HG03196 (cell line): ENCODE results near the gene CTNND1.
A peak's percentile ranks its signal among the peaks of the same experiment; 100 is the strongest.
"Not testable (repeated sequence)": the region's sequence is repeated elsewhere in the genome, so short reads cannot be mapped to it uniquely, and the experiment has no call there.

ENCODE experiments used
- ATAC-seq: cut with Tn5 transposase; IDR thresholded peaks from one replicate; pipeline ENCODE4 v1.9.1; 2021; ENCODE audit not compliant: unreplicated experiment

Gene CTNND1

GRCh38 chr11:57791321-57792059 lies 29.9 kb downstream of the CTNND1 start:
- no peak for ATAC-seq

DNA sequence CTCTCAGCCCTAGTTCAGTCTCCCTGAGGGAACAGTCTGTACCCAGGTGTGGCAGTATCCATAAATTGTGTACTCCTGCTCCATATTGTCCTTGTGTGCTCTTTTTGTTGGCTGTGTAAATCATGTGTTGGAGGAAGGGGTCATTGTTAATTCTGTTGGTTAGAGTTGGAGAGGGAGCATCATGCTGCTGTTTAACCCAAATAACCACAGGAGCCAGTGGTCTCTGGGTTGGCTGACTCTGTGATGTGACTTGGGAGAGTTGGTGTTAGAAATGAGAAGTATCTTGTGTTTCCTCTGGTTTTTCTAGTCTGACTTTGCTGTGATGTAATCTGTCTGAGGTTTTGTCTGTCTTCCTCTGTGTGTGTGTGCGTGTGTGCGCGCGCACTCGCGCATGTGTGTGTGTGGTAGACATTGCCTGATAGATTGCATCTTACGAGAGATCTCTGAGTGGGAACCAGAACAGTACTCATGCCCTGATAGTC lies 30.5 kb downstream of the CTNND1 start:
- ATAC-seq = peak; percentile 71

DNA sequence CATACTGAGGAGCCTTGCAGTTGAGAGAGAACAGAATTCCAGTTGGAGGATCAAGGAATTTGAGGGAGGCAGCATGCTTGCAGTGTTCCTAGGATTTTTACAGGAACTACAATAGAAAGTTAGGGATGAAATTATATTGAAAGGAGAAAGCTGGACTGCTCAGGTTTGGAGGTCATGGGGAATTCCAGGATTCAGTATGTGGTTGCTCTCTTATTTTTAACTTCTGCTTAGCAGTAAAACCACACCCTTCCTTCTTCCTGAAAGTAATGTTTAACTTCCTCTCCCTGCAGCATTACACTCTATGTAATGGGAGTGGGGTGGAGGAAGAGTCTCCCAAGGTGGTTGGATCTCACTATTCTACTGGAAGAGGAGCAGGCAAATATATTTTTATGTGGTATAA lies 31.3 kb downstream of the CTNND1 start:
- no peak for ATAC-seq

DNA sequence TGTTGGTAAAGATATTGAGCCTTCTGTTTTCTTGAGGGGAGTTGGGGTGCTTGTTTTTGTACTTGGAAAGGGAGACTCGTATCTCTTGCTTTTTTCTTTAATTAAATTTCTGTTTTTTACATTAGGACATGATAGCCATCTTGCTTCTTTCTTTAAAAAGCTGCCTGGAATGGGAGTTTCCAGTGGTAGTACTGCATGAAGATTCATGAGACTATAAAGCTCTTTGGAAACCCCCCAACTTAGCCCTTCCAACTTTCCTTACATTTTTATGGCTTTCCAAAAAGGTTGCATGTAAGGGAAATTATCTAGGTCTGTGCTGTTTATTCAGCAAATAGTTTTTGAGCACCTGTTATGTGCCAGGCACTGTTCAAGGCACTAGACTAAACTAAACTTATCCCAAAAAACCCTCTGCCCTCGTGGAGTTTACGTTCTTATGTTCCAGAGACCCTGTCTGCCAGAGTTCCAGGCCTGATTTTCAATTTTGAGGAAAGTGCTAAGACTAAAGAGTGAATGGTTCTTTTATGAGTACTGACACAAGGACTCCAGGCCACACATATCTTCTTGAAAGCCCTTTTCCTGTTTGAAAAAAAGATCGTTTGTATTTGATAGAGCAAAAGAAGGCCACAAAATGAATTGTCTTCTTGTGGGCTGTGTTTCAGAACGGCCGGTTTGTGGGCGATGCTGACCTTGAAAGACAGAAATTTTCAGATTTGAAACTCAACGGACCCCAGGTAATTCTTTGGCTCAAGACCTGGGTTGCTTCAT lies 31.9 kb downstream of the CTNND1 start:
- no peak for ATAC-seq

- no peak for ATAC-seq
Observed at GRCh38 chr11:57798905-57799559, 37.4 kb downstream of the CTNND1 start.

- peak; percentile 82 for ATAC-seq
Observed at GRCh38 chr11:57800444-57801182, 39.0 kb downstream of the CTNND1 start.

DNA sequence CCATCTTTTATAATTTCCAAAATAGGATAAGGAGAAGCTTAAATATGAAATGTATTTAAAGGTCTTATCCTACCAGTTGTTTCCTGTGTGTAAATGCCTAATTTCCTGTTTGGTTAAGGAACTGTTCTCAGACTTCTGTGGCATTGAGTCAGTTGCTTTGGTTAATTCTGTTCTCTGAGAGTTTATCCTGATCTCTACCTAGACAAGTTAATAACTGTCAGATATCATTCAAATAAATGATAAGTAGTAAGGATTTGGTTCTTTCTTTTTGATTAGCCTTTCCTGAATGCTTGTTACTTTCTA lies 39.5 kb downstream of the CTNND1 start:
- no peak for ATAC-seq

- no peak for ATAC-seq
Observed at GRCh38 chr11:57802411-57802810, 40.8 kb downstream of the CTNND1 start.

DNA sequence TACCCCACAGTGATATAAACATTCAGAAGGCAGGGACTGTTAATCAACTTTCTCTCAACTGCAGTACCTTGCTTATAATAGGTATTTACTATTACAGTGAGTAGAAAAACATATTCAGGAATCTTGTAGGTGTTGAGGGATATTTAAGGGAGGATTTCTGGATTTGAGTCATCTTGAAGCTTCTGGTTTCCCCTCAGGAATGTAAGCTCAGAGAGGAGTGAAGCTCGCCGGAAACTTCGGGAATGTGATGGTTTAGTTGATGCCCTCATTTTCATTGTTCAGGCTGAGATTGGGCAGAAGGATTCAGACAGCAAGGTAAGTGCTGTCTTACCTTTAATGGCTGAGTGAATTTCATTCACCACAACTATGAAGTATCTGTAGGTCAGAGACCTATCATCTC lies 42.9 kb downstream of the CTNND1 start:
- ATAC-seq = no peak

DNA sequence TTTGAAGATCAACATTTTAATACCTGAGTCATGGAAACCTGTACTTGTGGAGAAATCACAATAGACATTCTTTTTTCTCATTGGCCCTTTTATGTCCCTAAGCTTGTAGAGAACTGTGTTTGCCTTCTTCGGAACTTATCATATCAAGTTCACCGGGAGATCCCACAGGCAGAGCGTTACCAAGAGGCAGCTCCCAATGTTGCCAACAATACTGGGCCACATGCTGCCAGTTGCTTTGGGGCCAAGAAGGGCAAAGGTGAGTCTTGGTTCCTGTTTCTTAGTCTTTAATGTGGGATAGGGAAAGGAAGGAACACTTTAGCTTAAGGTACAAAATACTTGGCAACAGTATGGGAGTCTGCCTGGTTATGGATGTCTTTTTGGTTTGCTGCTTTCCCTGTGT lies 44.2 kb downstream of the CTNND1 start:
- no peak for ATAC-seq

GRCh38 chr11:57812634-57813033 lies 51.0 kb downstream of the CTNND1 start:
- ATAC-seq = no peak

GRCh38 chr11:57815476-57815875 lies 53.9 kb downstream of the CTNND1 start:
- ATAC-seq = peak; percentile 57

DNA sequence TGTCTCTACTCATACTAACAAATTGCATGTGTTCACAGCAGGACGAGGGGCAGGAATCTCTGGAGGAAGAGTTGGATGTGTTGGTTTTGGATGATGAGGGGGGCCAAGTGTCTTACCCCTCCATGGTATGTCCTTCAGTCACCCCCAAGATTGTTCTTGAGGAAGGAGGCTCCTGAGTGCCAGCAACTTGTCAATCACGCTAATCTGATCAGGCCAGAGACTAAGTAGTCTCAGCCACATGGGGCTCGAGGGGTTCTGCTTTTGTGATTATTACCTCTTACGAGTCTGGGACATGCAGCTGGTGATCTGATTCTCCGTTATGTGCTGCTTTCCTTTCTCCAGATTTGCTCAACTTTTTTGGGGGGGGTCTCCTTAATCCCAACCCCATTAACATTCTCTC lies 54.3 kb downstream of the CTNND1 start:
- no peak for ATAC-seq

GRCh38 chr11:57818812-57819211 lies 57.2 kb downstream of the CTNND1 start:
- no peak for ATAC-seq

GRCh38 chr11:57819252-57819979 lies 57.8 kb downstream of the CTNND1 start:
- no peak for ATAC-seq

DNA sequence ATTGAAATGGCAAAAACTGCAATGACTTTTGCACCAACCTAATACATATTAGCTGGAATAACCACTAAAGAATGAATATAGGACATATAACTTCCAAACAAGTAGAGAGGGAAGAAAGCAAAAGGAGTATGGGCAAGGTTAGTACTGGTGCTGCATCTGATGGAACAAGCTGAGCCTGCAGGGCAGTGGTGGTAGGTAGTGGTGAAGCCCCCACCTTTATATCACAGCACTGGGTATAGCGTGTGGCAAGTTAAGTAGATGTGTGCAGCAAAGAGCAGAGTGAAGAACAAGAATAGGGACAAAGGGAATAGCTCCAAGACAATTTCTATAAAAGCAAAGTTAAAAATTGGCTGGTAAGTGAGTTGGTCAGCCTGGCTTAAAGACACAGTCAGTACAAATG lies 62.3 kb downstream of the CTNND1 start:
- no peak for ATAC-seq

DNA sequence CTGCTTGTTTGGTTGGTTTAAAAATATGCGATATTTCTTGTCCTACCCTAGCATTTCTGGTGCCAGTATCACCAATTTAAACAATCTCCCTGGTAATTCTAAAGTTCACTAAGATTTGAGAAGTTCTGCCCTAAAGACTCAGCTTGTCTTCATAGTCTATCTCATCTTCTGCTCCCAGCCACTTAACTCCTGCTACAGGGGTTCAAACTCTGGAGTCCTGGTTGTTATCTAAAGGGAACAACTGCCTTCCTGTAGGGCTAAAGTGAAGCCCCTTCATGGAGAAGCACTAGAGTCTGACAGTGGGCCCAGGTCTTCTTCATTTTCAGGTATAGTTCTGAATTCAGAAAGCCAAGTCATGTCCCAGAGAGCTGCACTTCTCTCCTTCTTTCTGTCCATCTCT lies 73.2 kb downstream of the CTNND1 start:
- ATAC-seq = no peak

- ATAC-seq = not testable (repeated sequence)
Observed at GRCh38 chr11:57838609-57839008, 77.0 kb downstream of the CTNND1 start.

DNA sequence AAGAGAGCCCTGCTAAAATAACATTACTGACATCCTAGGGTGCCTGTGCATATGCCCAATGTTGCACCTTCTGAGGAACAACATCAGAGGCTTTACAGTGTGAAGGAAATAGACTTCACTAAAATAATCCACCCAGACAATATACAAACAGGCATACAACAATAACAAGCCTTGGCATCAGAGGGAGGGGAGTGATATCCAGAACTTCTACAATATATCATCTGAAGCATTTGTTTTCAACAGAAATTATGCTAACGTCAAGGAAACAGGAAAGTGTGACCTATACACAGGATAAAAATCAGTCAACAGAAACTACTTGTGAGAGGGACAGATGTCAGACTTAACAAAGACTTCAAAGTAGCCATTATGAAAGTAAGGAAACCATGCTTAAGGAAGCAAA lies 81.3 kb downstream of the CTNND1 start:
- ATAC-seq = no peak

- ATAC-seq = no peak
Observed at GRCh38 chr11:57867966-57868365, 106.4 kb downstream of the CTNND1 start.

DNA sequence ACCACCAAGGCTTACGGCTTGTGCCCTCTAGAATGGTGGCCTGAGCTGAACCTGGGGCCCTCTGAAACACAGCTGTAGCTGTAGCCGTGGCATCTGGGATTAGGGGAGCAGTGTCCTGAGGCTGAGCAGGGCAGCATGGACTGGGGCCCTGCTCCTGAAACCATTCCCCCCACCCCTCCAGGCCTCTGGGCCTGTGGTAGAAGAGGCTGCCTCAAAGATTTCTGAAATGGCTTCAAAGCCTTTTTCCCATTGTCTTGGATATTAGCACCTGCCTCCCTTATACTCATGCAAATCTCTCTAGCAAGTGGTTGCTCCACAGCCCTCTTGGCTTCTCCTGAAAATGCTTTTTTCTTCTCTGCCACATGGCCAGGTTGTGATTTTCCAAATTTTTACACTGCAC lies 106.9 kb downstream of the CTNND1 start:
- ATAC-seq = no peak
